ENCODE data around the gene EBLN2. TPM values are rescaled to one million over a fixed set of nuclear protein-coding genes. Genes with fewer than 3 reads are reported as not detected.

EBLN2 gene
- total RNA-seq, 1 donor from 2014 or later = 8.7 TPM

DNA sequence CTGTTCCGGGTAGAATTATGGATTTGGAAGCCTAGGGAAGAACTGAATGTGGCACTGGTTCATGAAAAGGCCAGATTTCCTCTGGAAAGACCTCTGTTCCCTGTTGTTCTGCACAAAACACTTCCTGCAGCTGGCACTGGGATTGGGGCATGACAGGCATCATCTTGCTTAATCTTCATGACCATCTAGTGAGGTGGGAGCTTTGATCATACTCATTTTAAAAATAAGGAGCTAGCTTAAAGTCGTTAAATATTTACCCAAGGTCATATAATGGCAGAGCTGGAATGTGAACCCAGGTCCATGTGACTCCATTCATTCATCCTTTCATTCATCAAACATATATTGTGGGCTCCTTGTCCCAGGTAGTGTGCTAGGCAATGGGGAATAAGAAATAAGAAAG, 40.4 kb downstream of the EBLN2 start:
- intact Hi-C loops (cut with micrococcal nuclease) = loop anchor here (1.0 kb wide), 1 partner anchor 400 kb away; no protein-coding TSS in a partner anchor

DNA sequence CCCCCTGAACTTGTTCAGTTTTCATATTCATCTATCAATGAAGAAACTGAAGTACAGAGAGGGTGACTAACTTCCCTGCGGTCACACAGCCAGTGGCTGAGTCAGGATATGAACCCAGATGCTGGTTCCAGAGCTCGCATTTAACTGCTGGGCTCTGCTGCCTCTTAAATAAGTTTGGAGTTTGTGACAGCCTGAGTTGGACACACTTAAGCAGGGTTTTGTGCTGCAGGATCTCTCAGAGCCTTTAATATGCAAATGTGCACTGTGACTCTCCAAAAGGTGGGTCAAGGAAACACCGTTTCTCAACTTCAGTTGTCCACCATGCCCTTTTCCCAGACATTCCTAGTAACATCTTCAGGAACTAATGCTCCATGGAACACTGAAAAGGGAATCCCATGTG, 45.8 kb downstream of the EBLN2 start:
- intact Hi-C loops (cut with micrococcal nuclease) = no loop called here

DNA sequence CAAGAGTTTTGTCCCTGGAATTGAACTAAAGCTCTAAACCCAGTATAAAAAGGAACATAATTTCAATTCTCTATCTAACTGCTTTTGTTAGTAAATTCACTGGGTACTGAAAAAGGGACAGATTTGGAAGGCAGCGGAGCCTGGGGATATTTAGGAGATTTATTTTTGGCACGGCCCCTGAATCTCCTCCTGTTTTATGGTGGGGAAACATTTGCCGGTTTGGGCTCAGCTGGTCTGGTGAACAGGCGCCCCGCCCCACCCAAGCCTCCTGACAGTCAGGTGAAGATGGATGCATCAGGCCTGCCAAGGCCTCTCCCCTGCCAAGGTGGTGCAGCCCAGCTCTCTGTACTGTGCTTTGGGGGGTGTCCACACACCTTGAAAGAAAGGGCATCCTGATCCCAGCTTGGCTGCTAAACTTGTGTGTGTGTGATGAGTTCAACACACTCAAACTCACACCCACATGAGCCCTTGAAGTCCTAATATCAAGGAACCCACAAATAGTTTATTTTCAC, 46.3 kb downstream of the EBLN2 start:
- intact Hi-C loops (cut with micrococcal nuclease) = no loop called here

DNA sequence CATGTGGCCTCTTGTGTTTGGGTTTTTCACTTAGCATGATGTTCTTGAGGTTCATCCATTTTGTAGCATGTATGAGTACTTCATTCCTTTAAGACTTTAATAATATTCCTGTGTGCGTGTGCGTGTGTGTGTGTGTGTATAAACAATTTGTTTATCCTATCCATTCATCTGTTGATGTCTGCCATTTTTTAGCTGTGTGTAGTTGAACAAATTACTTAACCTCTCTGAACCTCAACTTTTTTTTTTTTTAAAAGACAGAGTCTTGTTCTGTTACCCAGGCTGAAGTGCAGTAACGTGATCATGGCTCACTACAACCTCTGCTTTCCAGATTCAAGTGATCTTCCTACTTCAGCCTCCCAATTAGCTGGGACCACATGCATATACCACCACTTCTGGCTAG, 47.3 kb downstream of the EBLN2 start:
- intact Hi-C loops (cut with micrococcal nuclease) = no loop called here

DNA sequence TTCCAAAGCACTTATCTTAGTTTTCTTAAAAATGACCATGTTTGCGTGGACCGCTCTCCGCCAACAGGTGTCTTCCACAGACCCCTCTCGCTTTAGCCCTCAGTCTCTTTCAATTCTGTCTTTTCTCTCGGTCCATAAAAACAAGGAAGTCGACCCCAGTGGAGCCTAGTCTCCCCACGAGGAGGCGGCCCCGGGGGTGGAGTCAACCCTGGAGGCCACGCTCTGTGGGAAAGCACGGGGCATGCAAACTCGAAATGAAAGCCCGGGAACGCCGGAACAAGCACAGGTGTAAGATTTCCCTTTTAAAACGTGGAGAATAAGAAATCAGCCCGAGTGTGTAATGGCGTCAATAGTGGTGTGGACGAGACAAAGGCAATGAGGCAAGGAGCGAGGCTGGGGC, 49.1 kb downstream of the EBLN2 start:
- intact Hi-C loops (cut with micrococcal nuclease) = no loop called here

Other genes with a start within 250 kb of the EBLN2 start
- 25.6 and 26.2 TPM in 2 replicates for gene SHQ1, start 213.2 kb upstream of the EBLN2 start, total RNA-seq
- gene GXYLT2, start 173.6 kb upstream of the EBLN2 start, total RNA-seq = not detected in 2 replicates
- gene PPP4R2, start 64.8 kb upstream of the EBLN2 start, total RNA-seq = 77.6 and 97.9 TPM in 2 replicates

All from T-helper 2 cell treated with Interferon-gamma antibody and Interleukin-4, amounts not matched to agents 100 ng/mL and 5 ng/mL, for 36 hours (primary cell).